ENCODE data around the gene FANK1.
"Not testable (repeated sequence)": the region's sequence is repeated elsewhere in the genome, so short reads cannot be mapped to it uniquely, and the experiment has no call there.

FANK1 gene

DNA sequence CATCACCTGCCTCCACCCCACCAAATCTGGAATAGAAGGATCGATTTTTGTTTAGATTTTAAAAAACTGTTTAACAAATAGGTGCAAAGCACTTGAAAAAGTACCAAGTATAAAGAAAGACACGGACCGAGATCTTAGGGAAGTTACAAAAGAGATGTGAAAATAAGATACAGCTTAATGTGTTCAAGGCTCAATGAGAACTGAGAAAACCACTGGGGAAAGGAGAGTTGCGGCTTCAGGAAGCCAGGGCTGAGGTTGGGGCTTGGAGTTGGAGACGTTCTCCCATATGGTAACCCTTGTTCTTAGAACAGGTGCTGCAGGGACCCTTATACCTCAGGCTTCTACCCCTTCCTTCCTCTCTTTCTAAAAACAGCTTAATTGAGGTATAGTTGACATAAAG, 140.2 kb downstream of the FANK1 start:
- no peak for DNase-seq

DNA sequence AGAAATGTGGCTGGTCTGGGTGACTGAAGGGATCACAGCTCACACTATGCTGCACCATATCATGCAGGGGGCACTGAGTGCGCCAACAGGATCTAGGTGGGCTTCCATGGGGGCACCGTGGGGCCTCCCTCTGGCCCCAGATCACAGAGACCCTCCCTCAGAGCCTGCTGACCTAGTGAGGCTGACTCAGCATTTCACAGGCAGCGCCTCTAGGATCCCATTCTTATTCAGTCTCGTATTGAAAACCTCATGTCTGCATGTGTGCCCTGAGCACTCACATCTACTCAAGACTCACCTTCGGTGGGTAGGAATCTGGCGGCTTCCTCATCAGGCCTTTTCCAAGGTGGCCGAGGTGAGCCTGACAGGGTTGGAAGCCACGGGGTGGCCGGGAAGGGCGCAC, 141.6 kb downstream of the FANK1 start:
- no peak for DNase-seq

DNA sequence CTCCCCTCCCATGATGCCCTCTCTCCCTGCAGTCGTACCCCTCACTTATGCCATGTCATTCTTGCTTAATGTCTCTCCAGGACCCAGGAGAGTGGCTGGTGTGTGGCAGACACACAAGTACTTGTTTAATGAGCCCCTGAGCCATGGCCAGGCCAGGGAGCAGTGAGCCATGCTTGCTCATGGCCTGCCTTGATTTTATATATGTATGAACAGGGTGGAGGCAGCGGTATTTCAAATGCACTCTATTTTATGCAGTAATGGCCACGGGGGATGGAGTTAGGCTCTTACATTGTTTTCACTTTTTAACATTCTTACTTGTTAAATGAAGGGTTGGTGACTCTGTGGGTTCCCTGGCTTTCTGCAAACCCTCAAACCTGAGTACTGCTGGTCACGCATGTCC, 144.8 kb downstream of the FANK1 start:
- DNase-seq = no peak

DNA sequence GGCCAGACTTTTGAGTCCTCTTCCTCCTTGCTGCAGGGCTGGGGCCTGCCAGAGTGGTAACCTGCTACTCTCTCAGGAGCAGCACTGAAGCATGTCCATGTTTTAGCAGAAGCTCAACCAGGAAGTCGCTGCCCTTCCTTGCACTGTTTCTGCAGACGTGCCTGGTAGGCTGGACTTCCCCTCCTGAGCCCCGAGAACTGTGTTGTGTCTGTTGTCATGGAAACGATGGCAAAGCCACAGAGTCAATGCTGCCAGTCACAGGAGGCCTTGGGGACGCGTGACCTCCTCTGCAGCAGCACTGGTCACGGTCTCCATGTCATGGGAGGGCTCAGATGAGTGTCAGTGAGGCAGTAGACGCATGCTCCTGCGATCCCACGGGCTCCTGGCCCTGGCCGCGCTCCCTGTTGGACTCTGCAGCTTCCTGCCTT, 145.5 kb downstream of the FANK1 start:
- peak; percentile 61 to 68 for DNase-seq

DNA sequence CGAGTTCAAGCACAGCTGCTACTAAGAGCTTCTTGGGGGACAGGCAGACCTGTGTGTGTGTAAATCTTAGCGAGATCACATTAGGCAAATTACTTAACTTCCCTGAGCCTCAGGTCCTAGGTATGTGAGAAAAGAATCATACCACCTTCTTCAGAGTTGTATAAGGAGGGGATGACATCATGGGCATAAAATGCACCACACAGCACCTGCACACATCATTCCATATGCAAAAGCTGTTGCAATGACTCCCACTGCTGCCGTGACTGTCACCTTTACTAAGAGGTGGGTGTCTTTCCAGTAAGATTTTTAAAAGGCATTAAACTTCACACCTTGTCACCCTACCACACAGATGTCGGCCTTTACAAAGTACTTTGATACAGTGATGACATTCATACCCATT, 146.0 kb downstream of the FANK1 start:
- no peak for DNase-seq

DNA sequence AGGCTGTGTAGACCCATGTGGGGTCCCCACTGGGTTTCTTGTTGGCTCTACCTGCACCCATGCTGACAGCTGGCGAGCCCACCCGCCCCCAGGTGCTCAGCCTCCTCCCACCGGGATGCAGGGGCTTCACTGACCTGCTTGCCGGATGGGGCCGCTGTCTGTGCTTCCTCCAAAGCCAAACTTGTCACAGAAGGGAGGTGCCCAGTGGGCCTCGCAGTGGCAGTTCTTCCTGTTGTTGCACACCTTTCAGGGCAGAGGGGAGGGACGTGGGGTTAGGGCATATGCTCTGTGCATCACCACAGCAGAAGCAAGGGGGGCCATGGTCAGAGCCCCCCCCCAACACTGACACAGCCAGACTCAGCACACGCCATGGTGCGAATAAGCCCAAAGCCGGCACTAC, 146.5 kb downstream of the FANK1 start:
- DNase-seq = no peak

DNA sequence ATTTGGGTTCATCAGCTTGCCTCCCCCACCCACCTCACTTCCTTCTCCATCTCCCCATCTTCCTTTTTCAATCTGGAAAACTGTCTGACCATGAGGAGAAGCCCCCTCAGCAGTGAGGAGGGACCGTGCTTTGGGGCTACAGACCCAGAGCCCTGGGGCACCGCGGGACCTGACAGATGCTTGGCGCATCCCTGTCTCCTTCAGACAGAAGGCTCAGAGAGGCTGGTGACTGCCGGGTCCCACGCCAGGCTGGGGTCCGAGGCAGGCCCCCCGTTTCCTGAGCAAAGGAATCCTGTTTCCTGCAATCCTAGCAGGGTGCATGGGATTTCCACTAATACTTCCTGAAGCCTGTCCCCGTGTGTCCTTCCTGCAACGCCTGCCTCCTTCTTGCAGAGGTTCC, 147.0 kb downstream of the FANK1 start:
- no peak for DNase-seq

DNA sequence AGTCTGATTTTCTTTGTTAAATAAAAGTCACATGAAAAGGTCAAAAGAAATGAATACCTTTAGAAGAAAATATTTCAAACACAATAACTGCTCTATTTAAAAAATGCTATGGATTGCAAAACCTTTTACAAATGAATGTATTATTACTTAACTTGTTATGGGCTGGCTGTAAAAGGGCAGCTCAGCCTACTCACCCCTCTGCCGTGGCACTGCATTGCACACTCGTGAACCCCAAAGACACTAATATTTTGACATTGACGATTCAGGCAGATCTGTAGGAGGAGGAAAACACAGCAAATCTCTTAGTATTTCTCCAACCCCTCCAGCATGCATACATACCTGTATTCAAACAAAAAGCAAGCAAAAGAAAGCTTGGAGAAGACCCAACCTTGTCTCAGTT, 149.5 kb downstream of the FANK1 start:
- no peak for DNase-seq

DNA sequence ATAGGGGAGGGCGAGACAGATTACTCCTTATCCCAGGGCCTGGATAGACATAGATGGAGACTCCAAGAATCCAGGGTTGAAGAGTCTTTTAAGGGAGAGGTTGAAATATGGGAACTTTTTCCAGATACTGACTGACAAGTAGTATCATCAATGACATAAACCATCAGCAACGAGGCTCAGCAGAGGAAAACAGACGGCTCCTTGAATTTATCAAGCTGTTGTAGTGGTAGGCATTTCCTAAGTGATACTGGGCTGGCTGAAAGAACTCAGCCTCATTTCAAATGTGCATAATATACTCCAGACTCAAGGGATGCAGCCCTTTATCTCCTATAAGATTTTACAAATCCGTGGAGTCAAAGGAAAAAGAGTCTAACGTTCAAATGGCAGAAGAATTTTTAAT, 150.5 kb downstream of the FANK1 start:
- DNase-seq = no peak

DNA sequence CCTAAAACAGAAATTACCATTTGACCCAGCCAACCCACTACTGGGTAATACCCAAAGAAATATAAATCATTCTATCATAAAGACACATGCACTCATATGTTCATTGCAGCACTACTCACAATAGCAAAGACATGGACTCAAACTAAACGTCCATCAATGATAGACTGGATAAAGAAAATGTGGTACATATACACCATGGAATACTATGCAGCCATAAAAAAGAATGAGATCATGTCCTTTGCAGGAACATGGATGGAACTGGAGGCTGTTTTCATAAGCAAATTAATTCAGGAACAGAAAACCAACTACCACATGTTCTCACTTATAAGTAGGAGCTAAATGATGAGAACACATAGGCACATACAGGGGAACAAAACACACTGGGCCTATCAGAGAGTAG, 151.4 kb downstream of the FANK1 start:
- not testable (repeated sequence) for DNase-seq

DNA sequence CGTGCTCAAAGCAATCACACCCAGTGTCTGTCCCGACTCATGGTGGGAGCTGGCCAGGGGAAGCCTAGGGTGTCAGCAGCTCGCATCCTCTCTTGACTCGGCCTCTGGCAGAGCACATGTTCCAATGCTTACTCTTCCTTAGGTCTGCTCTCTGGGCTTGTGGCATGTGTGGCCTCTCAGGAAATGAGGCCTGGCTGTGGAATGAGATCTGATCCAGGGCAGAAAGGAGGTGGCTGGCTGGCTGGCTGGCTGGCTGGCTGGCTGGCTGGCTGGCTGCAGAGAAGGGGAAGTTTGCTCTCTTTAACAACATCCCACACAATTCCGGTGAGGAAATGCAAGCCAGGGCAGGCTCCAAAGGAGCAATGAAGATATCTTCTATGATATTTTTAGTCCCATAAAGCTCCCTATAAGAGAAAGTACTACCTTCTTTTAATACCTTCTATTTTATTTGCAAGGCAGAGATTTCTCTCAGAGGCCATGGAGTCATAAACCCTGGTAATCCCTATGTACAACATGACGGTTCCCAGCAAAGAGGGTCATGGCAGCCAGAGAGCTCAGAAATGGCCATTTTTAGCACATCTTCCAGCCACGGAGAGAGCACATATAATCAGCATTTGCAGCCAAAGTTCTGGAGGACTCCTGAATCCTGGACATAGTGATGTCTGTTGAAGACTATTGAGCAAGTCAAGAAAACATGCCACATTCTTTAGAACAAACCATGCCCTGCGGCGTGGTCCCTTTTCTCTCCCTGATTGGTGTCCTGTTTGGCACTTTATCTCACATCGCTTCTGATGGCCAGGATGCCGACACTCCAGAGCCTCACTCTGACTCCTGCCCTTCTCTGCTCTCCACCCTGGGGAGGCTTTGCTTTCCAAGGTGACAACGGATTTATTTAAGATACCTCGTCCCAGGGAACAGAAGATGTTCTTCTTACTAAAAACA, 153.7 kb downstream of the FANK1 start:
- DNase-seq = no peak

DNA sequence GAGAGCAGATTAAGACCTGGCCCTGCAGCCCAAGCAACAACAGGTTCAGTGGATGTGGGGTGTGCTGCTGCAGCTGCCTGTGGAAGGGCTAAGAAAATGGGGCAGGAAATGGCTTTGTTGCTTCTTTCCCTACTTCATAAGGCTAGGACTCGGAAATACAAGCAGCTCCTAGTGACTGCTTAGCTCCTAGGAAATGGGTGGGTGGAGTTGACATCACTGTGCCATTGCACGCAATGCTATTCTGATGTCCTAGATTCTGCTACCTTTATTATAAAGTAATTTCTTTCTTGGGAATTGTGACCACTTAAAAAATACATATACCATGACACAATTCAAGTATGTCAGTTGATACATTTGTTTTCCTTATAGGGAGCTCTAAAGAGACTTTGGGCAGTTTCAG, 155.8 kb downstream of the FANK1 start:
- no peak for DNase-seq

DNA sequence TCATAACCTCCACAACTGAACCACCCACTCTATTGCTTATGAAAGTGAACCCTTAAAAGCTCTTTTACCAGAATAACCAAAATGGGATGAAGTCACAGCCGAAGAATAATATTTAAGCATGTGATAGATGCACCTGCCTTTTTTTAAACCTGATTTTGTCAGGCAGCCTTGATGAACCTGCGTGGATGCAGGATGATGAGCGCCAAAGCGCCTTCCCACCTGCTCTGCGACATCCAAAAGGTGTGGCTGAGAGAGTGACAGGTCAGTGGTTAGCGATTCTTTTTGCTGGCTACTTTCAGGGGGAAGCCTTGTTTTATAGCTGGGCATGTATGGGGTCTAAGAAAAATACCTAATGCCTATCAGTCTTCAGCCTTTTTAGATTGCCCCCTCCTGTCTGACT, 157.8 kb downstream of the FANK1 start:
- no peak for DNase-seq

DNA sequence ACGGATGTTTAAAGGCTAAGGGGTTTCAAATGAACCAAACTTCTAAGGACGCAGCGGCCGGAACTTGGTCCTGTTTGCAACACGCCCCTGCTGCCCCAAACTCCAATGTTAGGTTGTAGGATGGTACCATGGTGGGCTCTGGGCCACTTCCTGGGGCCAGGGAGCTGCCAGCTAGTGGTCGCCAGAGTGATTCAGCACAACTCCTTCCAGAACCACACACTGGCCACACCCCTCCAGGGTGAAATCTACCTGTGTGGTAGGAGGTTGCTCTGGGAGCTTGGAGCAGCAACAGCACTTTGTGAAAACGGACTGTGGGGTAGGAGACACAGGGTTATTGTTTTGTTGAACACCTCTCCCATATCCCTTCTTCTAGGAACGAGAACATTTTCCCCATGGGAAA, 161.1 kb downstream of the FANK1 start:
- no peak for DNase-seq

DNA sequence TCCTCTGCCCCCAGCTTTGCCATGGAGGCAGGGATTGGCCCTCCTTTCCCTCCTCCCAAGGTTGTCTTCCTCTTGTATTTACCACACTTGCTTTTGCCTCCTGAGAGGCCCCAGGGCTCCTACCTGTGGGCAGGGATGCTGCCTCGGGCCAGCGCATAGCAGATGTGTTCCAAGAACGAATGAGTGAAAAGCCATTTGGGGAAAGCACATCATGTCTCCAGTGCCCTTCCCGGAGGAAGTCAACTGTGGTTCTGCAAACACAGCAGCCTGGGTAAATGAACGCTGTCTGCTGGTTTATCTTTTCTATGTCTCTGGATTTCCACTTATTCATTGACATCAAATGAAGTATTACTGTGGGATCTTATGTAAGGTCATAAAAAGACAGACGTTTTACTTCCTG, 161.7 kb downstream of the FANK1 start:
- DNase-seq = no peak

DNA sequence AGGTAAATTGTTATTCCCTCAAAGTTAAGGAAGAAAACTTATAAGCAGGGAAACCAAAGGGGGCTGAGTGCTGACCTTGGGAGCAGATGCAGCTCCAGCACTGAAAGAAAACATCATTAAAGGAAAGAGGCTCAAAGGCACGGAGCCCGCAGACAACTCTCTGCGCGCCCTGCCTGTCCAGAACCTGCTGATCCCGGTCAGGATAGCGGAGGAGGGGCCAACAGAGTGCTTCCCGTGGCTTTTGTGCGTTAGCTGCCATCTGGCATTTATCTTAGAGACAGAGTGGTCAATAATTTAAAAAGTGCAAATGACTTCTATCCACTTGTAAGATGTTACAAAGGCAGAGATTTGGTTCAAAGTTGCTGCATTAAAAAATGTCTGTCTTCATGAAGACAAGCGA, 162.1 kb downstream of the FANK1 start:
- DNase-seq = no peak
